Ectodermal cell (in vitro differentiated cells): ENCODE results near the gene SNAPC4.

ENCODE experiments used
- H3K27ac ChIP-seq: 2 replicates; pipeline ENCODE4 v1.7.0; 2013; ENCODE audit warnings: mild to moderate bottlenecking, low read depth, low read length; ENCODE audit not compliant: insufficient read depth, poor library complexity, severe bottlenecking
- H3K27me3 ChIP-seq: 2 replicates; pipeline ENCODE4 v1.7.0; 2013; ENCODE audit warnings: mild to moderate bottlenecking, low read length; ENCODE audit not compliant: insufficient read depth, control insufficient read depth, poor library complexity, severe bottlenecking
- H3K36me3 ChIP-seq: one replicate; pipeline ENCODE4 v1.7.0; 2013; ENCODE audit warnings: low read length; ENCODE audit not compliant: control insufficient read depth, insufficient read depth
- H3K4me1 ChIP-seq: one replicate; pipeline ENCODE4 v1.7.0; 2013; ENCODE audit warnings: low read length; ENCODE audit not compliant: control insufficient read depth, insufficient read depth
- H3K4me3 ChIP-seq: 2 replicates; pipeline ENCODE4 v1.7.0; 2013; ENCODE audit warnings: low read depth, low read length, control low read depth; ENCODE audit not compliant: insufficient read depth
- H3K9me3 ChIP-seq: 2 replicates; pipeline ENCODE4 v1.7.0; 2013; ENCODE audit warnings: mild to moderate bottlenecking, low read length, moderate library complexity; ENCODE audit not compliant: control insufficient read depth
- WGBS, 2 experiments: methylation state at CpG; one replicate each; pipeline ENCODE4 v1.1.7; 2013; ENCODE audit warnings: missing lambda C conversion rate in 2 of 2; 5-methylcytosine and 5-hydroxymethylcytosine counted together

The SNAPC4 gene

DNA sequence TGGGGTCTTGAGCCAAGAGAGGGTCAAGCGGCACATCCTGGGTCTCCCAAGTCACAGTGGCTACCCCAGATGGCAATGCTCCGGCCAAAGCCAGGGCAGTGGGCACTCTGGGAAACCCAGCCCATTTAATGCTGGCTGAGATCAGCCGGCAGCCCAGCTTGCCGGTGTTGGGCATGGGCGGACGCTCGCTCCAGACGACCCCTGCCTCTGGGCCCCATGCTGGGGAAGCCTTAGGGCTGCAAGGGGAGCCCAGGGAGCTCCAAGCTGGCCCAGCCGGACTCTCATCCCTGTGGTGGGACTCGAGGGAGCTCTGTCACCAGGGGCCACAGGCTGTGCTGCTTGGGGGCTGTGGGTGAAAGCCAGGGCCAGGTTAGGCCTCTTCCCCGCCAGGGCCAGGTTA, 20.6 kb downstream of the SNAPC4 start:
- Histone ChIP-seq H3K4me1 (no peaks in the 10 kb centered on the region), H3K27ac (no peak overlapping the region), H3K4me3 (no peak overlapping the region), H3K9me3 (no peaks in the 10 kb centered on the region), H3K36me3 (peaks cover 29% of the 10 kb centered on the region), H3K27me3 (no peaks in the 10 kb centered on the region)
- 95 to 96% methylated on average over 11 of the region's 11 CpGs for WGBS, 2 experiments

DNA sequence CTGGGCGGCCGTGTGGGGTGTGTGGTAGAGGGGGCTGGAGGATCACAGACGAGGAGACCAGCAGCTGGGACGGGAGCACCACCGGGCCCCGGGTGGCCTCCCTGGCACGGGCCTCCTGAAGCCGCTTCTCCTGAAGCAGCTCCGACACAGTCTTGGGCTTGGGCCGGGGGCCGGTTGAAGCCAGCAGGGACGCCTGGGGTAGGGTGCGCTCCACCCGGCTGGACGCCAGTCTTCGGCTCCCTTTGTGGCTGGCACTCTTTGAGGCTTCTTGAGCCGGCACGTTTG, 21.0 kb downstream of the SNAPC4 start:
- peaks cover 25% of the 10 kb centered on the region for H3K36me3 ChIP-seq
- 95 to 96% methylated on average over 18 of the region's 18 CpGs for WGBS, 2 experiments
- no peak overlapping the region for H3K4me3 ChIP-seq

DNA sequence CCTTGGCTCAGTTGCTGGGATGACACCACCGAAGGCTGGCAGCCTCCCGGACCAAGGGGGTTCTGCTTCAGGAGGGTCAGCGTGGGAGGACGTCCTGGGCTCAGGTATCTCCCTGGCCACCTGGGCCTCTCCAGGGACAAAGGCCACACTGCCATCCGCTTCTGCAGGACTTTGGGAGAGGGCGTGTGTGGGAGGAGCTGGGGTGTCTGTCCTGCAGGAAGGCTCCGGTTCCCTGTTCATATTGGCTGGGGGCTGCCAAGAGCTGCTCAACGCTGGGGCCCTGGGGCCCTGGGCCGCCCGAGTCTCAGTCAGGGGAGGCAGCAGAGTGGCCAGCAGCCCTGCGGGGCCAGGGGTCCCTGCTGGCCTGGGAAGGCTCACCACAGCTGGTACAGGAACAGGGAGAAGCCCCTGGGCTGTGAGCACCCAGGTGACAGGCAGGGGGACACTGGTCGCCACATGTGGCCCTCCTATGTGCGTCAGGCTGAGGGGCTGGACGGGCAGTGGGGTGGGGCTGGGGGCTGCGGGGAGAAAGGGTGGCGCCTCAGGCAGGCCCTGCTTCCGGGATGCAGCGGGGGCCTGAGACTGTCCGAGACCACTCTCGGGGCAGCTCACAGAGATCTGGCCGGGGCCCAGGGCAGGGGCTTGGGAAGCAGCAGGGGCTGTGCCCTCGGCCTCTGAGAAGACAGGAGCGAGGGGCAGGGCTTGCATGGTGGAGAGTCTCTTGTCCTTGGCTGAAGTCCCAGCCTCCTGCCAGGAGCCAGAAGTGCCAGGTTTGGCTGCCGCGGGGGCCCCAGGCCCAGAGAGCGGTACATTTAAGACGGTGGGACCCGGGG, 21.6 kb downstream of the SNAPC4 start:
- Histone ChIP-seq H3K4me3 (no peak overlapping the region), H3K27ac (no peak overlapping the region), H3K36me3 (peaks cover 21% of the 10 kb centered on the region), H3K9me3 (no peaks in the 10 kb centered on the region), H3K4me1 (peaks cover 5% of the 10 kb centered on the region), H3K27me3 (no peaks in the 10 kb centered on the region)
- 93% methylated on average over 28 of the region's 28 CpGs for WGBS, 2 experiments

More for the DNA sequence above, 21.0 kb downstream of the SNAPC4 start:
- H3K9me3 ChIP-seq: no peaks in the 10 kb centered on the region
- H3K4me1 ChIP-seq: no peaks in the 10 kb centered on the region
- H3K27ac ChIP-seq: no peak overlapping the region
- no peaks in the 10 kb centered on the region for H3K27me3 ChIP-seq

- H3K4me1 ChIP-seq: peaks cover 13% of the 10 kb centered on the region
- no peaks in the 10 kb centered on the region for H3K9me3 ChIP-seq
- no peak overlapping the region for H3K4me3 ChIP-seq
- H3K27ac ChIP-seq: no peak overlapping the region
- no peaks in the 10 kb centered on the region for H3K27me3 ChIP-seq
- peaks cover 13% of the 10 kb centered on the region for H3K36me3 ChIP-seq
- WGBS, 2 experiments: 95 to 96% methylated on average over 32 of the region's 32 CpGs
These were observed 22.4 kb downstream of the SNAPC4 start for GRCh38 chr9:136377341-136378169.

GRCh38 chr9:136376457-136376856, 23.5 kb downstream of the SNAPC4 start:
- Histone ChIP-seq H3K27me3 (no peaks in the 10 kb centered on the region), H3K9me3 (no peaks in the 10 kb centered on the region), H3K4me3 (no peak overlapping the region), H3K36me3 (peaks cover 10% of the 10 kb centered on the region), H3K4me1 (peaks cover 13% of the 10 kb centered on the region), H3K27ac (no peak overlapping the region)
- 93 to 96% methylated on average over 8 of the region's 8 CpGs for WGBS, 2 experiments

- 95 to 97% methylated on average over 12 of the region's 12 CpGs for WGBS, 2 experiments
These were observed 24.9 kb downstream of the SNAPC4 start for GRCh38 chr9:136375096-136375495.

GRCh38 chr9:136374183-136374575, 25.8 kb downstream of the SNAPC4 start:
- Histone ChIP-seq H3K36me3 (no peaks in the 10 kb centered on the region), H3K4me1 (peaks cover 13% of the 10 kb centered on the region), H3K4me3 (no peak overlapping the region), H3K9me3 (no peaks in the 10 kb centered on the region), H3K27me3 (no peaks in the 10 kb centered on the region), H3K27ac (no peak overlapping the region)
- WGBS, 2 experiments: 93 to 94% methylated on average over 14 of the region's 14 CpGs

More at GRCh38 chr9:136375096-136375495, 24.9 kb downstream of the SNAPC4 start:
- H3K4me3 ChIP-seq: no peak overlapping the region
- no peaks in the 10 kb centered on the region for H3K9me3 ChIP-seq
- H3K27ac ChIP-seq: no peak overlapping the region
- H3K4me1 ChIP-seq: peaks cover 13% of the 10 kb centered on the region
- no peaks in the 10 kb centered on the region for H3K36me3 ChIP-seq
- no peaks in the 10 kb centered on the region for H3K27me3 ChIP-seq

DNA sequence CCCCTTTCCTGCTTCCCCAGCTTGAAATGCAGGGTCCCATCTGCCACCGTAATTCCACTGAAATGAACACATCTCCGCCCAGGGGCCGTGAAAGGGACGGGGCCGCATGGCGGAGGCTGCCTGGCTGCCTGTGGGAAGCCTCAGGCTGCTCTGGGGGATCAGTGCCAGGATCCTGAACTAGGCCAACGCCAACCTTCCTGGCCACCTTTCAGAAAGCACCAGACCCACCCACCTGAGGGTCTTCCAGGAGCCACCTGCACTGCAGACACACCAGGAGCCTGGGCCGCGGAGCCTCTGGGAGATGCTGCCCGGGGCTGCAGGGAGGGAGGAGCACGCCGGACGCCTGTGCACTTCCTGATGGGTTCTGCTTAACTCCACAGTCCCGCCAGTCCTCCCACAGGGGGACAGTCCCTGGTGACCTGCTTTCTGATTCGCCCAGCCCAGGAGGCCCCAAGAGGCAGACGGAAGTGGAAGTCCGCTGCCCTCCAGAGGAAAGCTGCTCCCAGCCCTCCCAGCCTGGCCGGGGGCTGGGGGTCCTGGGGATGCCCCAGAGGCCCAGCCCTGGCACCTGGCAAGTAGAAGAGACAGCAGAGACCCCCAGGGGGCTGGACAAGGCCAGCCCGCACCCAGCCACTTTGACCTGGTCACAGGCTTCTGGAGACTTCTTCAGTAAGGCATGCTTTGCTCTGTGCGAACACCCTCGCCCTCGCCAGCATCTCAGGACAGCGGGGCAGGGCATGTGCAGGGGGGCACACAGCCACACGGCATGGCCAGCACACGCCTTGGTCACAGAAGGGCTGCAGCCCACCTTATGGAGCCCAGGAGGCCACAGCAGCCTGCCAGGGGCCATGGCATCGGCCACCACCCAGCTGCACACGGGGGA, 26.4 kb downstream of the SNAPC4 start, which contains the start of gene CARD9:
CARD9 (minus strand) TSS at position 370 of the 883 bp plus-strand sequence. CDS start 1,591 bp downstream, outside the sequence.
- Histone ChIP-seq H3K27ac (no peak within 1 kb of the TSS), H3K9me3 (no peaks in the 10 kb centered on the region), H3K27me3 (no peaks in the 10 kb centered on the region), H3K4me1 (peaks cover 13% of the 10 kb centered on the region), H3K4me3 (no peak within 1 kb of the TSS), H3K36me3 (no peaks in the 10 kb centered on the region)
- WGBS, 2 experiments: 91 to 92% methylated on average over 27 of the region's 27 CpGs

GRCh38 chr9:136372561-136373299, 27.2 kb downstream of the SNAPC4 start:
- Histone ChIP-seq H3K27me3 (no peaks in the 10 kb centered on the region), H3K27ac (no peak overlapping the region), H3K36me3 (no peaks in the 10 kb centered on the region), H3K4me1 (peaks cover 13% of the 10 kb centered on the region), H3K9me3 (no peaks in the 10 kb centered on the region), H3K4me3 (no peak overlapping the region)
- 71 to 74% methylated on average over 21 of the region's 21 CpGs for WGBS, 2 experiments
